Measurements from ENCODE around the gene HTR2C. TPM values are rescaled to one million over a fixed set of nuclear protein-coding genes. Genes with fewer than 3 reads are reported as not detected.

Gene HTR2C
- total and polyA plus RNA-seq, 11 donors = not detected

DNA sequence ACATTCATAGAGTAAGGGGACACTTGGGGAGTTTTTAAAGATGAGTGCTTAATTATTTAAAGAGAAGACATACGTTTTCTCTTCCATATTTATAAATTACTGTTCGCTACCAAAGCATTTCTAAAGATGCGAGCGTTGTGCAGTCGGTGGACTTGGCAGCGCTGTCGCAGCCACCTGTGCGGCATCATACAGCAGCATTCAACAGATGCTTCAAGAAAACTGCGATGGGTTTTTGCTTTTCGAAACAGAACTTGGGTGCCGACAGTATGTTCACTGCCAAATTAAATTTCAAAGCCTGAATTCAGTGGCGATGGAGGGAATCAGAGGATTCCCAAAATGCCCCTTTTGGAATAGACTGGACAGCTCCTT lies 1.6 kb upstream of the HTR2C start:
- H3K27me3 ChIP-seq = peaks cover 0 to 90% (median 42%) of the 10 kb centered on the region in 9 donors
- no peak overlapping the region for H3K27ac ChIP-seq
- no peaks in the 10 kb centered on the region for H3K9me3 ChIP-seq
- intact Hi-C loops (cut with DNase I) = no loop called here
- WGBS, 4 donors = 6 to 30% (median 16%) methylated on average over 12 of the region's 12 CpGs
- H3K4me3 ChIP-seq = no peak overlapping the region
- no peak for DNase-seq
- TF ChIP-seq CTCF (IDR thresholded peaks at IDR 0.05) (no peak), POLR2A (IDR thresholded peaks at IDR 0.05) (no peak)
- no peaks in the 10 kb centered on the region for H3K36me3 ChIP-seq
- no peak for ATAC-seq
- H3K4me1 ChIP-seq = peaks cover 0 to 15% (median 0%) of the 10 kb centered on the region in 12 donors

DNA sequence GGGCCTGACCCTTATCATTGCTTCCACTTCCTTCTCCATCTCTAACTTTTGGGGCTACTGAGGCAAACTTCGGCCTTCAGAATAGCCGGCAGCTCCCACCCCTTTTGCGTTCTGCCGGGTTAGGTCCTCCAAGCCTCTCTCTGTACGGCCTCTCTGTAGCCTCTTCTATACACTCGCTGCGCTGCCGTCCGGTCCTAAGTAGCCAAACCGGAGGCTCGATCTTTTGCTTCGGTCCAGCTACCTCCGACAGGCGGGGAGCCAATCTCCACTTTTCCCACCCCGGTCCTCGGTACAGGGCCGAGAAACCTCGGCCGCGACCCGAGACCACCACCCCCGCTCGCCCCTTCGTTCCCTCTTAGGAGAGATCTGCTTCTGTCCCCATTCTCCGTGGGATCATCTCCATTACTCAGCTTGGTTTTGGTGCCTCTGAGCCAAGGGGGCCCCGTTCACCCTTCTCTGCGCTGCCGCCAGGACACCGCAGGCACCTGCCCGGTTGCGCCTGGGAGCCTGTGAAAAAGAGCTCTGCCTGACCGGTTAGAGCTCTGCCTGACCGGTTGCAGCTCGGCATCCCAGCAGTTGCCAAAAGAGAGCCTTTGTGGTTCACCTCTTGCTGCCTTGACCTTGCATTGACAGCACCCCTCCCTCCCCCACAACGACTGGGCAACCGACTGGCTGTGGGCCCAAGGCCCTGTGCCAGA lies 1.0 kb upstream of the HTR2C start:
- 4 to 24% (median 6%) methylated on average over 34 to 36 of the region's 36 CpGs for WGBS, 4 donors
- no peak for DNase-seq
- Histone ChIP-seq H3K27ac (no peak overlapping the region), H3K9me3 (no peaks in the 10 kb centered on the region), H3K4me1 (peaks cover 0 to 15% (median 0%) of the 10 kb centered on the region in 12 donors), H3K27me3 (peaks cover 0 to 90% (median 42%) of the 10 kb centered on the region in 9 donors), H3K4me3 (no peak overlapping the region), H3K36me3 (no peaks in the 10 kb centered on the region)
- ATAC-seq = no peak
- intact Hi-C loops (cut with DNase I) = no loop called here
- TF ChIP-seq POLR2A (IDR thresholded peaks at IDR 0.05) (no peak), CTCF (IDR thresholded peaks at IDR 0.05) (no peak)

- Histone ChIP-seq H3K36me3 (no peaks in the 10 kb centered on the region), H3K4me3 (peak overlapping the region in 8 of 12 donors; percentile 0 to 25 (median 12)), H3K4me1 (peaks cover 0 to 15% (median 0%) of the 10 kb centered on the region in 12 donors), H3K9me3 (no peaks in the 10 kb centered on the region), H3K27me3 (peaks cover 0 to 80% (median 42%) of the 10 kb centered on the region in 9 donors), H3K27ac (no peak overlapping the region)
- DNase-seq (no peak), ATAC-seq (no peak)
- no peak for TF ChIP-seq POLR2A (IDR thresholded peaks at IDR 0.05)
- TF ChIP-seq CTCF (IDR thresholded peaks at IDR 0.05) = no peak
- intact Hi-C loops (cut with DNase I) = no loop called here
- WGBS, 4 donors = 2 to 15% (median 3%) methylated on average over 33 to 56 of the region's 56 CpGs
Observed at GRCh38 chrX:114584375-114584943, 573 bp downstream of the HTR2C start.

DNA sequence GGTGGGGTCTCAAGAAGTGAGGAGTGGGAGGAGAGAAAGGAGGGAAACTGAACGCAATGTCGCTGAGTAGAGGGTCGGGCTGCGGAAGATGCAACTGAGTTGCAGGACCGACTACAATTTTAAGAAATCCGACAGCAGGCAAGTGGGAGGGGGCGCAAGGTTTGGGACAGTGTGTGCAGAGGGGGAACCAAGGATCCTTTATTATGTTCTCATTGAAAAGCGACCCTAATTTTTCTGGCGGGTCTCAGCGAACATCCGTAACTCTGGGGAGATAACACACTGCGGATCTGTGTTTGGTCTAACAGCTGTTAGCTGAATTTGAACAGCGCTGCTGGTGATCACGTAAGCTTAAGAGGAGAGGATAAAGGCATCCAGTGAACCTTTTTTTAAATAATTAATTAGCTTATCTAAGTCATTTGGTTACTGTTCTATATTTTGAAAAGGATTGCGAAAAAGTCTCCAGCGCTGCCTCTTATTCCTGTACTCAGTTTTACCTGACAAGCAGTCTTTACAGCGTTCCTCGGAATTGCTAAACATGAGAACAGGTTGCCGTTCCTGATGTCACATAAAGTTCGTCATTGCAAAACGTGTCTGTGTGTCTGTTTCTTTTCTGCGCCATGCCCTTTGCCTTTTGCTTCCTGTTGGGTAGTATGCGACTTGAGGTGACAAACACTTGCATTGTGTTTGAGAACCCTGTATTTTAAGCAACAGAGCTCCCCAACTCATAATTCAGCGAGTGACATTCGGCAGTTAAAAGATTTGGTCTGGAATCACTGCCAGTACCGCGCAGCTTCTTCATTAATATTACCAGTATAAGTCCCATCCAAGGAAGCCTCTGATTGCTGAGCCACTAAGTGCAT lies 1.3 kb downstream of the HTR2C start:
- TF ChIP-seq POLR2A (IDR thresholded peaks at IDR 0.05) = no peak
- no peak for TF ChIP-seq CTCF (IDR thresholded peaks at IDR 0.05)

More for the DNA sequence above, 1.3 kb downstream of the HTR2C start:
- Histone ChIP-seq H3K27ac (no peak overlapping the region), H3K9me3 (no peaks in the 10 kb centered on the region), H3K4me3 (peak overlapping the region in 3 of 12 donors; percentile 12 to 25 (median 12)), H3K36me3 (no peaks in the 10 kb centered on the region), H3K27me3 (peaks cover 0 to 72% (median 42%) of the 10 kb centered on the region in 9 donors), H3K4me1 (peaks cover 0 to 15% (median 0%) of the 10 kb centered on the region in 12 donors)
- intact Hi-C loops (cut with DNase I) = no loop called here
- DNase-seq (no peak), ATAC-seq (no peak)
- 3 to 14% (median 7%) methylated on average over 27 of the region's 27 CpGs for WGBS, 4 donors

Measured in heart left ventricle (tissue), 16 donors.